HG03378 (cell line): ENCODE measurements around the gene CPNE1.
A peak's percentile ranks its signal among the peaks of the same experiment; 100 is the strongest.
"Not testable (repeated sequence)": the region's sequence is repeated elsewhere in the genome, so short reads cannot be mapped to it uniquely, and the experiment has no call there.

ENCODE experiments used
- ATAC-seq: cut with Tn5 transposase; IDR thresholded peaks from one replicate; pipeline ENCODE4 v1.9.1; 2021; ENCODE audit warnings: mild to moderate bottlenecking, moderate library complexity; ENCODE audit not compliant: unreplicated experiment

CPNE1 gene

DNA sequence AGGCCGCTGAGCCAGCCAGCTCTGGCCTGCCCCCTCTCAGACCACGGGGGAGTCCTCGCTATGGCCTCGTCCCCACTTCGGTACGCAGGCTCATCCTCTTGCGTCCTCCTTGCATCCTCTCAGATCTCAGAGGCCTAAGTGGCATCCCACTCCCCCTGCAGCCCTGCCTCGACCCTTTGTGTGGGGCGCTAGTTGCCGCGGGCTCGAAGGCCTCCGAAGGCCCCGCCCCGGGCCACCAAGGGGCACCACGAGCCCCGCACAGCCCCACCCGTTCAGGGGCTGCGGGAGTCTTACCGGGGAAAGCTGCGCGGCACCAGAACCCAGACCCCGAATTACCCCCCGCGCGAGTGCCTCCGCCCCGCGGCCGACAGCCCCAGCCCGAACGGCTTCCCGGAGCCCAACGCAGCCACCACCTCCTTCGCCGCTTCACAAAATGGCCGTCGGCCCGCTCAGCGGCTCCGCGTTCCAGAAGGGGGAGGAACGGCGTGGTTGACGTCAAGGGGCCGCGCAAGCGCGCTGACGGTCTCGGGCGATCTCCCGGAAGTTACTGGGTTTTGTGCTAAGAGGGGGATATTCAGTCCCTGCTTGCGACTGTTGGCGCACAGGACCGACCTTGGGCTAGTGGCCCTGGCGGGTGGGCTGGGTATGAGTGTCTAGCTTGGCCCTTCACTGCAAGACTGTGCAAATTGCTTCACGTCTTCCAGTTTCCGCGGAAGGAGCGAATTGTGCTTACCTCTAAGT, at the start of gene CPNE1, which contains the start of gene RBM12:
TSS of gene CPNE1 (minus strand) at position 435 of the 741 bp plus-strand sequence. CDS start 31,977 bp downstream, outside the sequence.
TSS of gene RBM12 (minus strand) at position 435 of the 741 bp plus-strand sequence. CDS start 9,578 bp downstream, outside the sequence.
- peak; percentile 63 for ATAC-seq

DNA sequence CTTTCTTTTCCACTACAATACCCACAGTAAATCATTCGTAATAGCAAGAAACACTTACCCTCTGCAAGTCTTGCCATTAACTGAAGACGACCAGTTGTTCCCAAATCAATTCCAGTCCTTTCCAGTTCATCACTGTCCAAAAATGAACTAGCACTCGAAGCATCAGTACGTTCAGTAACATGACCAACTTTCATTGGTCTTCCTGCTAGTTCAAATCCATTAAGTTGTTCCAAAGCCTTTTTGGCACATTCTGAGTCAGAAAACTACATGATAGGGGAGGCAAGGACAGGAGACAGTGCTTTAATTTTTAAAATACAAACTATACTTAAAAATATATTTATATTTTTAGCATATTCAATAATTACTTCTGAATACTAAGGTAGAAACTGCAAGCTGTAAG, 49.4 kb upstream of the CPNE1 start:
- ATAC-seq: no peak

DNA sequence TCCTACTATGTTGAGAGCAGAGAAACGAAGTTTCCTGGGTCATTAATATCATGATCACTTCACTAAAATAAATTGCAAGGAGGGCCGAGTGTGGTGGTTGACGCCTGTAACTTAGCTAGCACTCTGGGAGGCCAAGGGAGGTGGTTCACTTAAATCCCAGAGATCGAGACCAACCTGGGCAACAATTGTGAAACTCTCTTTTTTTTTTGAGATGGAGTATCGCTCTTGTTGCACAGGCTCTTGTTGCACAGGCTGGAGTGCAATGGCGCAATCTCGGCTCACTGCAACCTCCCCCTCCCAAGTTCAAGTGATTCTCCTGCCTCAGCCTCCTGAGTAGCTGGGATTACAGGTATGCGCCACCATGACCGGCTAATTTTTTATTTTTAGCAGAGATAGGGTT, 48.4 kb upstream of the CPNE1 start:
- ATAC-seq: not testable (repeated sequence)

DNA sequence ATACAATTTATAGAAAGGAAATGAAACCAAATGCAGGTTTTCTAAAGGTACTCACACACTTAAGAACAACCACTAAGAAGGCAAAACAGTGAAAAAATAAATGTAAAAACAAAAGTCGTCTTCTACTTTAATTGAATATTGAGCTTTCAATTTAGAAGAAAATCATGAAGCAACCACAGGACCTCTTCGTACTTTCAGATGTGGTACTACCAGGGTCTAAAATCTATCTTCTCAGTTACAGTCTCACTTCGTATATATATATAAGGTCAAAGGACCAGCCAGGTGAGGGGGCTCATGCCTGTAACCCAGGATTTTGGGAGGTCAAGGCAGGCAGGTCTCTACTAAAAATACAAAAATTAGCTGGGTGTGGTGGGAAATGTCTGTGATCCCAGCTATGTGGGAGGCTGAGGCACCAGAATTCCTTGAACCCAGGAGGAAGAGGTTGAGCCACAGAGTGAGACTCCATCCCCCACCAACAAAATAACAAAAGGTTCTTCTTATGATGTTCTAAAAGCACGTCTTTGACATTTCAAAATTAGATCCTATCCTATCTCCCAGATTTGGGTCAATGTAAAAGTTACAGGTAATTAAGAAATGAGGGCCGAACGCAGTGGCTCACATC, 47.0 kb upstream of the CPNE1 start:
- no peak for ATAC-seq

DNA sequence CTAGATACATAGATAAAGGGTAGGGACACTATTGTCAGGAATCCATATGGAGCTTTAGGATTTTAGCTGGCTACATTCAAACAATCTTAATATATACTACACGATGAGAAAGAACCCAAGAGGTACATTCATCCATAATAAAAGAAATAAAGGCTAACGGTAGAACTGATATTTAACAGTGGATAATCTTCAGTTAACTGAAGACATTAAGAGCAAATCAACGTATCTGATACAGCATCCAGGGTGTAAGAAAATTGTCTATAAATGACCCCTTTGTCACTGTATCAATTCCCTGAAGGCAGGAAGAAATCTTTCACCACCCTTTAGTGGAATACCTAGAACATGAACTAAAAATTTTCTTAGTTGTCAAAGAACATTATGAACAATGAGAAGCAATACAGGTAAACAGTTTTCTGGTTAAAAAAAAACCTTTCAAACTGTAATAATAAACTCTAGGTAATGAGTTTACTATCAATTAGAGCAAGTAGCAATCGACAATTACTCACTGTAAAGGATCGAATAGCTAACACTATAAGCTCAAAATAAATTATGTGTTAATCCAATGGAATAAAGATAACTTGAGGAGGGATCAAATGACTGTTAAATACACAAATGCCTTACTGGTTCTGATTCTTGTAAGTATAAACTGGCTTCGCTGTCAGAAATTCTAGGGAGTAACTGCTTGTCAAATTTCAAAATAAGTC, 46.3 kb upstream of the CPNE1 start:
- no peak for ATAC-seq

DNA sequence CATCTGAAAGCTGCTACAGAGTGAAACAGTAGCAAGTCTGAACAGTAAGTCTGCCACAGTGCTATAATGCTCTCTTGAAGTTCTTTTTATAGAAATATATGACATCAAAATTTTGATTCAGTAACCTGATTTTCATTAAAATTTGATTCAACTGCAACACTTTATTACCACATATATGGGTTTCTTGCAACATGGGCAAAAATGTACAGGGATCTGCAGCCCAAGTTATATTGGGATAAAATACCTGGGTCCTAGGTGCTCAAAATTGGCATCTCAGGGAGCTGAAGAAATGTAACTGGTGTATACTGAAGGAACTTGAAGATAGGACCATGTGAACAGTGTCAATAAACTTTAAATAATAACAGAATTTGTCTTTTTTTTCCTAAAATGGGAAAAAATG, 45.3 kb upstream of the CPNE1 start:
- ATAC-seq: no peak

DNA sequence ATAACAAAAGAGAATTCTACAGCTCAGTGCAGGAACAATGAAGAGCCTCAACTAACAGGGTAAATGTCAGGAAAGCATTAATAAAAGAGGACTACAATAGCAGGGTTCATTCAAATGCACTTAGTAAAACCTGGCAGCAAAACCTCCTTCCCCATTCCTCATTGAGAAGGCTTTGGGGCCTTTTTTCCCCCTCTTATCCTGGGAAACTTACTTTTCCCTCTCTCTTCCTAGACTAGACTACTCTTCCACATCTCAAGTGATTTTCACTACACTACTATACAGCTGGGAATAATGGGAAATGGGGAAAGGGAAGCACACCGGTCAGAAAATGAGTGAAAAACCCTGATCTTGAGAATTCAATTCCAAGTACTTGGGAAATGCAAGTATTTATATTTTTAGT, 44.6 kb upstream of the CPNE1 start:
- no peak for ATAC-seq

DNA sequence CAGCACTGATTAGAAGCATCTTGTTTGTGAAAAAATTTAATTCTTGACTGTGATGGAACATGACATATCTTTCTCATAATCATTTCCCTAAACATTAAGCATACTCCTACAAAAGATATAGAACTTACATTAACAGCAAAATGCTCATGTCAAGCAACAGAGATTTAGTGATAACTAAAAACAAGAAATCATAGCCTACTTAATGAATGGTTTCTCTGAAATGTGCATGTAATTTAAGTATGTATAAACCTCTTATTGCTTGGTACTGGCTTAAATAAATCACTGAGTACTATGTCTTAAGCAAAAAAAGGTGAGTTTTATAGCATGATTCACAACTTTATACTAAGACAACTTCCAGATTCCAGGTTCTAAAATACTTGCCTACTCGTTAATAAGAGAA, 43.8 kb upstream of the CPNE1 start:
- ATAC-seq: no peak

DNA sequence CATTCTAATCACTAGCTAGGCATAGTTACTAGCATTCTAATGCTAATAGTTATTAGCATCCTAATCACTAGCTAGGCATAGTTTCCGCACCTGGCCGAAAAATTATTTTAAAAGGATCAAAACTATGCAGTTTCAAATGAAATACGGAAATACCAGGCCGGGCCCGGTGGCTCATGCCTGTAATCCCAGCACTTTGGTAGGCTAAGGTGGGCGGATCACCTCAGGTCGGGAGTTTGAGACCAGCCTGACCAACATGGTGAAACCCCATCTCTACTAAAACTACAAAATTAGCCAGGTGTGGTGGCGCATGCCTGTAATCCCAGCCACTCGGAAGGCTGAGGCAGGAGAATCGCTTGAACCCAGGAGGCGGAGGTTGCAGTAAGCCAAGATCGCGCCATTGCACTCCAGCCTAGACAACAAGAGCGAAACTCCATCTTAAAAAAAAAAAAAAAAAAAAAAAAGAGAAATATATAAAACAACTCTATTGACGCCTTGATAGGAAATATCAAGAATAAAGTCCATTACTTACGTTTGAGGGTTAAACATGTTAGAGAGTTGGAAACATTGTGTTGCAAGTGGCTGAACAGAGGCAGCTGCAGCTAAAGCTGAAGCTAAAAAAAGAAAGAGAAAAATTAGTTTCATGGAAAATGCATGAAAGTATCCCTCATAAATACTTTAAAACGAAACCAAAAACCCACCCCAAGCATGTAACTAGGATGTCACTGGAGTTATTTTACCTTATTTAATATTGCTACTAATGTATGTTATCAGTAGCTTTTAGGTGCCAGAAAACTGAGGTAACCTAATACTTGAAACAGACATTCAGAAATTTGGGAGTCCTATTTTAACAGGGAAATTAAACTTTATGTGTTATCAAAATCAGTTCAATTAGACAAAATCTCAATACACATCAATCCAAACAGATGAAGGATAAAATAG, 42.2 kb upstream of the CPNE1 start:
- not testable (repeated sequence) for ATAC-seq

DNA sequence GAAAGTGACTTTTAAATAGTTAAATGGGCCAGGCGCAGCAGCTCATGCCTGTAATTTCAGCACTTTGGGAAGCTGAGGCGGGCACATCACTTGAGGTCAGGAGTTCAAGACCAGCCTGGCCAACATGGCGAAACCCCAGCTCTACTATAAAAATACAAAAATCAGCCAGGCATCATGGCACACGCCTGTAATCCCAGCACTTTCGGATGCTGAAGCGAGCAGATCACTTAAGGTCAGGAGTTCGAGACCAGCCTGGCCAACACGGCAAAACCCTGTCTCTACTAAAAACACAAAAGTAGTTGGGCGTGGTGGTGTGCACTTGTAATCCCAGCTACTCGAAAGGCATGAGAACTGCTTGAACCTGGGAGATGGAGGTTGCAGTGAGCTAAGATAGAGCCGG, 41.2 kb upstream of the CPNE1 start:
- not testable (repeated sequence) for ATAC-seq

DNA sequence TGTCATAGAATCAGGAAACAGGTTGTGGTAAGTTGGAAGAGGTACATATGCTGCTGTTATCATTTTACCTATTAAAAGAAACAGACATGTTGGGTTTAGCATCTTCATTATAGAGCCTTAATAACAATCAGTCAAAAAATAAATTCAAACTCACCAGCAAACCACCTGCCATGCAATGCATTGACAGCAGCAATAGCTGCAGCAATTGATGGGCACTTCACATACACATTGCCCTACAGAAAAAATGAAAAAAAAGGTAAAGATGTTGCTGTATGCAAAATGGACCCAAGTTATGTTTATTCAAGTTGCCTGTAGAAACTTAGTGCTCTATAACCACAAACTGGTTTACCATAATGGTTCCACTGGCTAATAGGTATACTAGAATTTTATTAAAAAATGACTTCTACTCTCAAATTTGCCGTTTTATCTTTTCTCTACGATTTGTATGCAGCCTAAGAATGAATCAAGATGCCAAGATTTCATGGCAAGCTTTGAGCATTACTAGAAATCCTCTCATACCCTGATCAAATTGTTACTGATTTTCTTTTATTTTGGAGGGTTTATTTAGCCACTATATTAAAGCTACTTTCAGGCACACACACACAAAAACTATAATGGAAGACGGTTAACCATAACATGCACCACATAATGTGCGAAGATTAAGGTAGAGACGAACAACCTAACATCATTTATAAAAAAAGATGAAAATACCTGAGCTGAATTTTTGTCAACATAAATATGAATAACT, 40.0 kb upstream of the CPNE1 start:
- no peak for ATAC-seq

DNA sequence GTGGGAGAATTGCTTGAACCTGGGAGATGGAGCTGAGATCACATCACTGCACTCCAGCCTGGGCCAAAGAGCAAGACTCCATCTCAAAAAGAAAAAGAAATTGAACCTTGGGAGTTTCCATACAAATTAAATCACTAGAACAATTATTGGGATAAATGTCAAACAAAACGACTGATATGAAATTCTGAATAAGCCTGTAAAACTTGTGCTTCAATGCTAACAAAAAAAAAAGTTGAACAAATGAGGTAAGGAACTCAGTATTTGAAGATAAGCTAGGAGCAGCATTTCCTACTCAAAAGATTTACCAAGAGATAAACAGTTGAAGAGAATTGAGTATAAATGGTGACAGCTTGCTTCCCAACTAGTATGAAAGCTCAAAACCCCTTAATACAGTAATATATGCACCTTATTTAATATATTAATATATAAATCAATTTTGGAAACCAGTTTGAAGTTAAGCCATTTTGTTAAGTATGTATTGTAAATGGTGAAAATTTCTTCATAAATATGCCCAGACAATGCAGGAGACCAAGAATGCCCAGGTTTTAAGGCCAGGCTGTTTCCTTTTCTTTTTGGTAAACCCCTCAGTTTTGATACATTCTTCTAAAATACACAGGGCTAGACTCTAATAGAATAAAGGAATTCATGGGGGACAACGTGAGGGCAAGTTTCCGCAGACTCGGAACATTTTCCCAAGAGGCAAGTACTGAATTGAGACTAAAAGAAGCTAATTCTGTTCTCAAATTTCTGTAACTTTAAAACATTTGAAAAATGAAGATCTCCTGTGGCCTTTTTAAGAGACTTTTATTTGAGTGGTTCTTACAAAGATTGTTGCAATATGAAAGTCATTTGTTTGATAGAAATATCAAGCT, 38.4 kb upstream of the CPNE1 start:
- ATAC-seq: no peak

DNA sequence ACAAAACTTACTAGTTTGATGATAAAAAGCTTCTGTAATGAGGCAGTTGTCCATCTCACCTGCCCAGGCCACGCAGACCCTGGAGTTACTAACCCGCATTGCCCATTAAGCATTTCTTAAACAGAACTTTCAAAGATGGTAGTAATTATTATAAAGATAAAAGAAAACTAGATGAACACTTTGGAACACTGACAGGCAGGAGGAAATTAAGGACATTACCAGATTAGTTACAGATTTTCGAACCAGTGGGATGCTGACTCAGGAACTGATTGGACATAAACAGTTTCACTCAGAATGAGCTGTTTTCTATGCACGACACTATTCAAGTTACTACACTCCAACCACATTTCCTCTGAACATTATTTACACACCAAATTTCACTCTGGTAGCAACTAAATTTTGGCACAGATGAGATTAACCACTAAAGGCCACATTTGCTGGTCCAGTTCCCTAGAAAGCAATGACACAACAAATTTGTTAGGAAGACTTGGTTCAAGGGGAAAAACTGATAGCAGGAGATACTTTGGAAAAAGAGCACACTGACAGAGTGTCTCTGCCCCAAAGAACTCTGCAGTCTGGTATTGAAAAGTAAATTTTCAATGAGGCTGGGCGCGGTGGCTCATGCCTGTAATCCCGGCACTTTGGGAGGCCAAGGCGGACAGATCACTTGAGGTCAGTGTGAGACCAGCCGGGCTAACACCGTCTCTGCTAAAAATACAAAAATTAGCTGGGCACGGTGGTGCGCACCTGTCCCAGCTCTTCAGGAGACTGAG, 37.5 kb upstream of the CPNE1 start:
- no peak for ATAC-seq

DNA sequence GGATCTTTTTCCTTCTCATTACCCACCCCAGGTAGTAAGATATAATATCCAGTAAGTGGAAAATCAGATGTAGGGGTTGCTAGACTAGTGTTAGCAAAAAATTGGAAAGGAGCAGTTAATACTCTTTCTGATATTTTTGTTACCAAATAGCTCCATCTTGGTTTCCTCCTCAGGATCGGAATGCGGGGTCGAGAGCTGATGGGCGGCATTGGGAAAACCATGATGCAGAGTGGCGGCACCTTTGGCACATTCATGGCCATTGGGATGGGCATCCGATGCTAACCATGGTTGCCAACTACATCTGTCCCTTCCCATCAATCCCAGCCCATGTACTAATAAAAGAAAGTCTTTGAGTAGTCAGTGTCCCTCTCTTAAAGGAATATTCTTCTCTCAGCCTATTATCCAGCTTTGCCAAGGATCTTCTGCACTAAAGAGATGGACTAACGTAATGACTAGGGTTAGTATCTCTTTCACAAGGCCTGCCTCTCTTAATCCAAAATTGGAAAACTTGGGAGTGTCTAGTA, 36.0 kb upstream of the CPNE1 start:
- no peak for ATAC-seq

DNA sequence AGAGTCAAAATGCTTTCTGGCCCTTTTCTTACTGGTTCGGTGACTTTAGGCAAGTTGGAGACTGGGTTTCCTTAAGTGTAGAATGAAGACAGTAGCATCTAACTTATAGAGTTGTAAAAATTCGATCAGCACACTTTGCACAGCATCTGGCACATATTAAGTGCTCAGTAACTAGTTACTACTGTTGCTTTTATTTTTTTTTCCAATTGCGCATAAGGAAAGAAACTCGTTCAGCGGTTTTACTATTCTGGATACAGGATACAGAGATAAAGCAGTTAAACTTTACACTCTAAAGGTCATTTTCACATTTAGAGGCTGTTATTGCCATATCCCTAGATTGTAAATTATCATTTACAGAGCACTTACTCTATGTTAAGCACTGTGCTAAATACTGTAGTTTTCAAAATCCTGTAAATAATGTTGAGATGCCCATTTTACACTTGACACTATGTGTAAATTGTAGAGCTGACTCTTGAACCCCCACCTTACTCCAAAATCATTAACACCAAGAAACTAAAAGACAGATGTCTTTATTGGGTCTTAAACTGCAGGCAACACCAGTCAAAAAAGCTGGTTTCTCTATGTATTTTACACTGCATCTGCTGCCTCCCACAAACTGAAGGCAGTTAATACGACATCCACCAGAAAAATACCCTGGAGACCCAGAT, 35.4 kb upstream of the CPNE1 start:
- no peak for ATAC-seq

DNA sequence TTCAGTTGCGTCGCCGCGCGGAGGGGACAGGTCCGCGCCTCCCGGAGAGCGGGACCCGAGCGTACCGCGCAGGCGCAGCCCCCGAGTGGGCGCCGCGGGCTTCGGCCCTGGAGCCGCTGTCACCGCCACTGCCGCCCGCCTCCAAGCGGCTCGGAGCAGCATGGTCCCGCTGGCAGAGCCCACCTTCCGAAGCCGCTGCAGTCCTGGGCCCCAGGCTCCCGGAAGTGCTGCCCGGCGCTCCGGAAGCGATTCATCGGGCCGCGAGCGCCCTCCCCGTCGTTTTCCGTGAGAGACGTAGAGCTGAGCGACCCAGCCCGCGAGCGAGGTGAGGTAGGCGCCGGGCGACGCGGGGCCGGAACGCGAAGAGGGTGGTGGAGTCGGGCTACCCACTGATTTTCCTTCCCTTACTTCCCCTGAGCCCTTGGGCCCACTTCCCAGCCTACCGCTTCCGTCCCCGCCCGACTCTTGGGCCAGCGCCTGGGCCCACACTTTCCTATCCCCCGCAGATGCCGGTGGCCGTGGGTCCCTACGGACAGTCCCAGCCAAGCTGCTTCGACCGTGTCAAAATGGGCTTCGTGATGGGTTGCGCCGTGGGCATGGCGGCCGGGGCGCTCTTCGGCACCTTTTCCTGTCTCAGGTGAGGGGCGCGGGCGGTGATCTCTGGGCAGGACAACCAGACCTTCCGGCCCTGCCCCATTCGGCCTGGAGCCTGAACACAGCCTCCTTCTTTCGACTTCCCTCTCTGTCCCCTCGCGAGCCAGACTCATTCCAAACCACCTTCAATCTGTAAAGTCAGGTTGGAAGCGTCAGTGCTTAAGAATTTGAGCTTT, 34.6 kb upstream of the CPNE1 start, which contains the start of the genes NFS1 and ROMO1:
TSS of gene NFS1 (minus strand) at position 226 of the 830 bp plus-strand sequence. CDS start at position 162, 64 bp downstream.
TSS of gene ROMO1 (plus strand) at position 279 of the 830 bp plus-strand sequence. CDS start at position 507, 228 bp downstream.
- peak; percentile 52 for ATAC-seq
